HCT116 (cell line): Measurements from ENCODE around the gene CEACAM18. TPM values are rescaled to one million over a fixed set of nuclear protein-coding genes. Genes with fewer than 3 reads are reported as not detected.

ENCODE experiments used
- ATAC-seq: fragments of 200-7000 bp; cut with Tn5 transposase; 2 replicates; pipeline ENCODE4 v1.9.1; 2020; ENCODE audit warnings: mild to moderate bottlenecking, moderate library complexity
- BruUV-seq: library from RNA; stranded (reverse); fragments of 400-500 nt; replicated peaks from 2 replicates; lab custom pipeline; 2021; lab: Mats Ljungman, UMichigan
- CTCF ChIA-PET: fragments of 300-600 bp; sonication (Branson Sonifier 250); formaldehyde crosslinking; loops from one replicate; lab custom pipeline; 2021; ENCODE audit warnings: antibody characterized with exemption; lab: Charles Lee
- POLR2A ChIA-PET: fragments of 300-600, 350-600 bp; sonication (Branson Sonifier 250); formaldehyde crosslinking; loops from one replicate; lab custom pipeline; 2021; ENCODE audit warnings: antibody characterized with exemption; lab: Charles Lee
- RAD21 ChIA-PET, 2 experiments: fragments of 300-600 bp; sonication (Branson Sonifier 250); formaldehyde crosslinking; loops; one replicate each; lab custom pipeline; 2023; ENCODE audit warnings: low total read pairs in 2 of 2; ENCODE audit not compliant: uncharacterized antibody in 2 of 2, unreplicated experiment in 2 of 2, low non-redundant PET in 1 of 2; lab: Charles Lee
- DNase-seq: peaks from one replicate; pipeline ENCODE4 v3.0.0-alpha.2; 2010; ENCODE audit warnings: low read depth, low spot score
- H2AFZ ChIP-seq: fragments of 200-600 bp; shearing (Covaris generic), sonication (generic); 2 replicates; pipeline ENCODE4 v1.6.1; 2017; ENCODE audit warnings: low read depth, mixed run types, mixed read lengths, antibody characterized with exemption, low read length; ENCODE audit not compliant: poor library complexity, severe bottlenecking
- H3K27ac ChIP-seq: 2 replicates; pipeline ENCODE4 v1.5.1; 2012; ENCODE audit warnings: low read depth, low read length
- H3K27me3 ChIP-seq: fragments of 200-600 bp; sonication (generic); 2 replicates; pipeline ENCODE4 v1.6.1; 2016; ENCODE audit warnings: mixed run types, low read length, mixed read lengths; ENCODE audit not compliant: insufficient read depth
- H3K36me3 ChIP-seq, 2 experiments: fragments of 200-500 bp in 1 of 2; fragments of 200-600 bp in 1 of 2; sonication (Bioruptor generic) in 1 of 2; sonication (generic) in 1 of 2; 2 replicates each; pipeline versions ENCODE4 v1.5.1 to v1.6.1; 2014 to 2016; ENCODE audit warnings: low read length in 2 of 2, inconsistent platforms in 1 of 2, mixed read lengths in 1 of 2, mixed run types in 1 of 2; ENCODE audit not compliant: insufficient read depth in 2 of 2, control insufficient read depth in 1 of 2
- H3K4me1 ChIP-seq, 2 experiments: fragments of 200-600 bp in 1 of 2; sonication (generic) in 1 of 2; 2 replicates each; pipeline versions ENCODE4 v1.5.1 to v1.6.1; 2012 to 2017; ENCODE audit warnings: low read length in 2 of 2, inconsistent platforms in 1 of 2, mild to moderate bottlenecking in 1 of 2, mixed read lengths in 1 of 2, mixed run types in 1 of 2, moderate library complexity in 1 of 2; ENCODE audit not compliant: insufficient read depth in 2 of 2, control insufficient read depth in 1 of 2
- H3K4me2 ChIP-seq: fragments of 200-600 bp; sonication (generic); 2 replicates; pipeline ENCODE4 v1.6.1; 2017; ENCODE audit warnings: mixed run types, low read length, mixed read lengths
- H3K4me3 ChIP-seq, 2 experiments: fragments of 200-600 bp in 1 of 2; sonication (generic) in 1 of 2; replicated peaks in 1 of 2; 2 replicates each; pipeline ENCODE4 v1.5.1; 2011 to 2016; ENCODE audit warnings: low read length in 2 of 2, control low read depth in 1 of 2, low read depth in 1 of 2, mild to moderate bottlenecking in 1 of 2, mixed read lengths in 1 of 2, mixed run types in 1 of 2
- H3K79me2 ChIP-seq: fragments of 200-600 bp; sonication (generic); 2 replicates; pipeline ENCODE4 v1.6.1; 2017; ENCODE audit warnings: mild to moderate bottlenecking, mixed run types, low read length, moderate library complexity, mixed read lengths; ENCODE audit not compliant: insufficient read depth
- H3K9ac ChIP-seq: fragments of 200-600 bp; sonication (generic); 2 replicates; pipeline ENCODE4 v1.6.1; 2016; ENCODE audit warnings: low read length, mixed read lengths
- H3K9me2 ChIP-seq: fragments of 200-600 bp; sonication (generic), shearing (Covaris generic); 2 replicates; pipeline ENCODE4 v1.6.1; 2017; ENCODE audit warnings: mixed run types, mild to moderate bottlenecking, moderate library complexity; ENCODE audit not compliant: insufficient read depth
- H3K9me3 ChIP-seq, 2 experiments: fragments of 200-500 bp in 1 of 2; fragments of 200-600 bp in 1 of 2; sonication (Bioruptor generic) in 1 of 2; sonication (generic) in 1 of 2; 2 replicates each; pipeline ENCODE4 v1.6.1; 2014 to 2017; ENCODE audit warnings: low read length in 2 of 2, mixed read lengths in 2 of 2, inconsistent platforms in 1 of 2, low read depth in 1 of 2, mild to moderate bottlenecking in 1 of 2, mixed run types in 1 of 2, moderate library complexity in 1 of 2; ENCODE audit not compliant: control insufficient read depth in 1 of 2, insufficient read depth in 1 of 2
- H4K20me1 ChIP-seq: fragments of 200-600 bp; sonication (generic), shearing (Covaris generic); 2 replicates; pipeline ENCODE4 v1.6.1; 2017; ENCODE audit warnings: mixed run types, mild to moderate bottlenecking, moderate library complexity; ENCODE audit not compliant: insufficient read depth
- CBX3 ChIP-seq: IDR thresholded peaks from 2 replicates; pipeline ENCODE4 v1.6.1; 2012; ENCODE audit warnings: low read depth
- CEBPB ChIP-seq: IDR thresholded peaks from 2 replicates; pipeline ENCODE4 v1.6.1; 2012; ENCODE audit warnings: low read depth
- ELF1 ChIP-seq: IDR thresholded peaks from 2 replicates; pipeline ENCODE4 v1.6.1; 2012; ENCODE audit warnings: low read depth, borderline replicate concordance
- JUND ChIP-seq: IDR thresholded peaks from 2 replicates; pipeline ENCODE4 v1.6.1; 2012
- RAD21 ChIP-seq: IDR thresholded peaks from 2 replicates; pipeline ENCODE4 v1.6.1; 2012; ENCODE audit warnings: low read depth, mild to moderate bottlenecking
- SIN3A ChIP-seq: IDR thresholded peaks from 2 replicates; pipeline ENCODE4 v1.6.1; 2012; ENCODE audit warnings: low read depth
- SRF ChIP-seq: IDR thresholded peaks from 2 replicates; pipeline ENCODE4 v1.6.1; 2012; ENCODE audit warnings: low read depth
- TCF7L2 ChIP-seq: IDR thresholded peaks from 2 replicates; pipeline ENCODE4 v1.7.0; 2011; ENCODE audit warnings: borderline replicate concordance, inconsistent platforms; ENCODE audit not compliant: insufficient read depth, insufficient read length; ENCODE audit errors: extremely low read depth
- YY1 ChIP-seq: IDR thresholded peaks from 2 replicates; pipeline ENCODE4 v1.6.1; 2011; ENCODE audit warnings: low read length, low read depth, moderate library complexity, mild to moderate bottlenecking; ENCODE audit not compliant: insufficient replicate concordance; ENCODE audit errors: extremely low read depth
- ZNF274 ChIP-seq: fragments of 200-500 bp; sonication (Bioruptor generic); IDR thresholded peaks from 2 replicates; pipeline ENCODE4 v1.6.1; 2014; ENCODE audit warnings: mild to moderate bottlenecking, low read depth, low read length, inconsistent platforms
- intact Hi-C: fragments of 100-400 bp; cut with micrococcal nuclease; formaldehyde crosslinking; loops from 2 replicates; pipeline ENCODE4 v1.10.0; 2022
- total RNA-seq: library from RNA; stranded (reverse); gene quantifications from one replicate; pipeline ENCODE4 v1.2.1, GENCODE V29; 2021; ENCODE audit not compliant: unreplicated experiment
- TF ChIP-seq, protein P1 (sequence below): IDR thresholded peaks from 2 replicates; pipeline ENCODE4 v1.6.1; 2012
- TF ChIP-seq, protein P2 (sequence below): IDR thresholded peaks from 2 replicates; pipeline ENCODE4 v1.6.1; 2012

The CEACAM18 gene
- total RNA-seq, 1 experiment from 2014 or later: not detected

DNA sequence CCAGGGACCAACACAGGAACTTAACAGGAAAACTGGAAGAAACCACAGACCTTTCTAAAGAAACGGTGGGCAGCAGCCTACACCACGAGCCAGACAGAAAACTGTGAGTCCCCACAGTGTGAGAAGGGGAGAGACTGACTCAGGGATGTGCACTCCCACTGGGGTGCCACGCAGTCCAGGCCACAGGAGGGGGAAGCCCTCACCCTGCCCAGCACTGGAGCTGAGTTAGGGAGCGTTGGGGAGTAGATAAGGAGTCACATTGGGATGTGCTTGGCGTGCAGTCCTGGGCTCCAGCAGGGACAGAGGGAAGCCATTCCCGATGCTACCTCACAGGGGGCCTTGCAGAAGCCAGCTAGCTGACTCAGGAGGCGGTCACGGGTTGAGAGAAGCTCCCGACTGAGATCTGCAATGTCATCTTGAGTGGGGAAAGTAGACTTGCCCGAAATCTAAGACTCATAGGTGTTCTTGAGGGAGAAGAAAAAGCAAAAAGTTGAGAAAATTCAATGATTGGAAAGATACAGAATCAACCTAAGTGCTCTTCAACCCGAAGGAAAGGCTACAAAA lies 37.4 kb upstream of the CEACAM18 start:
- H3K9me2 ChIP-seq: no peaks in the 10 kb centered on the region
- H3K4me3 ChIP-seq: peak overlapping the region in 1 of 2 experiments; percentile 41; a peak in 2 of 4 replicates
- intact Hi-C loops: no loop called here
- DNase-seq (no peak), ATAC-seq (peak; percentile 35)
- H3K36me3 ChIP-seq: no peaks in the 10 kb centered on the region
- ChIA-PET CTCF (interaction anchor here (1.2 to 1.6 kb wide), 2 partner anchors 19 to 221 kb away, joined by 3 to 5 read pairs; no protein-coding TSS in a partner anchor), RAD21 (no interaction called here), POLR2A (no interaction called here)
- H3K9me3 ChIP-seq: no peaks in the 10 kb centered on the region
- BruUV-seq: no TSS peak
- no peaks in the 10 kb centered on the region for H3K79me2 ChIP-seq
- H3K27ac ChIP-seq: no peak overlapping the region
- peaks cover 13 to 18% of the 10 kb centered on the region in 2 experiments for H3K4me1 ChIP-seq
- peaks cover 19% of the 10 kb centered on the region for H3K27me3 ChIP-seq
- peak overlapping the region; percentile 59 for H2AFZ ChIP-seq
- H3K4me2 ChIP-seq: peak overlapping the region; percentile 73
- no peak for TF ChIP-seq SIN3A
- no peak for TF ChIP-seq RAD21
- TF ChIP-seq CBX3: no peak
- no peak for TF ChIP-seq YY1
- TF ChIP-seq, protein P1, sequence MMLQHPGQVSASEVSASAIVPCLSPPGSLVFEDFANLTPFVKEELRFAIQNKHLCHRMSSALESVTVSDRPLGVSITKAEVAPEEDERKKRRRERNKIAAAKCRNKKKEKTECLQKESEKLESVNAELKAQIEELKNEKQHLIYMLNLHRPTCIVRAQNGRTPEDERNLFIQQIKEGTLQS: no peak
- TF ChIP-seq CEBPB: no peak
- TF ChIP-seq SRF: no peak
- TF ChIP-seq, protein P2, sequence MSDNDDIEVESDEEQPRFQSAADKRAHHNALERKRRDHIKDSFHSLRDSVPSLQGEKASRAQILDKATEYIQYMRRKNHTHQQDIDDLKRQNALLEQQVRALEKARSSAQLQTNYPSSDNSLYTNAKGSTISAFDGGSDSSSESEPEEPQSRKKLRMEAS: no peak
- TF ChIP-seq ELF1: no peak
- no peak for TF ChIP-seq JUND
- TF ChIP-seq ZNF274: no peak
- TF ChIP-seq TCF7L2: no peak
- H3K9ac ChIP-seq: peak overlapping the region; percentile 30; the same call in 1 of the 2 replicates
- H4K20me1 ChIP-seq: no peaks in the 10 kb centered on the region
